GM10266 (cell line): ENCODE data around the gene UNC93A.
"Not testable (repeated sequence)": the region's sequence is repeated elsewhere in the genome, so short reads cannot be mapped to it uniquely, and the experiment has no call there.

Experiments
- DNase-seq: peaks from one replicate; pipeline ENCODE4 v3.0.0; 2012; ENCODE audit errors: extremely low spot score
- CTCF ChIP-seq: IDR thresholded peaks from 2 replicates; pipeline ENCODE4 v1.5.1; 2012; ENCODE audit warnings: mild to moderate bottlenecking, low read depth; ENCODE audit not compliant: control insufficient read depth, insufficient read depth; ENCODE audit errors: missing control alignments

Gene UNC93A

GRCh38 chr6:167288591-167289225, 2.4 kb upstream of the UNC93A start:
- TF ChIP-seq CTCF = peak; percentile 28
- not testable (repeated sequence) for DNase-seq

DNA sequence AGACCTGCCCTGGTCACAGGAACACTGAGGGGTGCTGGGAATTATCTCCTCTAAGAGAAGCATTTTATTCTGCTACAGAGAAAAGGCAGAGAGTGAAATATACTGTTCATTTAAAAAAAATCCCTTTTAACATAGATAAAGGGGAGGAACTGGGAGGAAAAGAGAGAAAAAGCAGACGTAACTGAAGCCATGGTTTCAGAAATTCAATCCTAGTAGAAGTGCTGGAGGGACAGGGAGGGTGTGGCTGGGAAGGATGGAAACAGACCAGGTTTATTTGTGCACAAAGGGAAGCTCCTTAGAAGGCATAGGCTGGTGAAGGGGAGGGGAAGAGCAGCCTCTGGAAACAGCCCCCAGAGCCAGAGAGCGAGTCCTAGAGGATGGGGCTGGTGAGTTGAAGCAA, 1.8 kb upstream of the UNC93A start:
- DNase-seq = not testable (repeated sequence)

DNA sequence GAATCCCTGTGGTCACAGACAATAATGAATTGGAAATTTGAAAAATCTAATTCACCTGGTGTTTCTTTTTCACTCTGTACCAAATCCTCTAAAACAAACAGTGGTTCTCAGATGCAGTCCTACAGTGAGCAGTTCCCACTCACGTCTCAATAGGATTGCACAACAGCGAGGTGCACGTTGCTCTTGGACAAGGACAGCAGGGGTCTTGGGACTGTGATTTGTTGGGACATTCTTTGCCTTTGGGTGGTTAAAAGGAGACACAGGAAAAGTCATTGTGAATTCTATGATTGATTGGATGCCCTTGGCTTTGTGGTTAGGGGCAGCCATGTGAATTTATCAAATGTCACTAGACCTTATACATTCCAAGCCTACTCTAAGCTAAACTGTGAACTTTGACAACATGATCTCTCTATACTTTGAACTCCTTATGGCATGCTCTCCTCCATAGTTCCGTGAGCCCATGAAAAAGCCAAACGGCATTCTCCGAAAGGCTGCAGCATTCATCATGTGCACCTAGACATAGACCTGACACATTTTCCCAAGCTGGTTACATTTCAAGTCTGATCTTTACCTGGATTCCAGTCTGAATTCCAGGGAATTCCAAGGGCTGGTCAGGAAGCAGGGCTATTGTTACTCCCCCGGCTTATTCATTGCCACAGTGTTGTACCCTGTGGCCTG, 647 bp downstream of the UNC93A start:
- no peak for TF ChIP-seq CTCF
- DNase-seq = no peak

DNA sequence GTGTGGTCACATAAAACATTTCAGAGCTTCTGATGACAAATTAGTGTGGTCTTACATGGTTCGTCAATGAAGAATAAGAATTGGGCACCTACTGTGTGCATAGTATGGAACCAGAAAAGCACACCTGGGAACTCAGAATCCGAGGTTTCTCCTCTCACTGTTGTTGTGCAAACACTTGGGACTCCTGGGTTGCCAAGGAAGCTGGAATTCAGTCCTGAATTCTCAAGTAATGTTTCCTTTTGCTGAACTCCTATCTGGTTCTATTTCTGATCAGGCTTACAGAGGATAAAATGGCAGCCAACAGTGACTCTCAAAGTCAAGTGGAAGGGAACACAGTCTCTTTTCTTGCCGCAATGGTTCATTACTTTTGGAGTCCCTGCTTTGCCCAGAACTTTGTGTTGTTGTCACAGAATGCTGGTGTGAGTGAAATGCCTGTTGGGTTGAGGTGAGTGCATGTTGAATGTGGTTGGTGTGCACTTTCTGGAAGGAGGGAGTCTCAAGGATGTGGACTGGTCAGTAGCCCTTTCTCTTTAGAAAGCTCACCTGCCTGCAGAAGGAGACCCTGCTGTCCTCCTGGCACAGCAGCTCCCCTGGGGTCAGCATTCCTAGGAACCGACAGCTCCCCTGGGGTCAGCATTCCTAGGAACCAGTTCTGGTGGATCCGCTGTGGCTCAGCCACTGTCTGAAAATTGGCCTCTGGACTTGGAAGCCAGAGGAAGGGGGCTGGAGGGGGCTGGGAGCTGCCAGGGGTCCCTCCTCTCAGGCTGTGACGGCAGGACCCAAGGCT, 1.4 kb downstream of the UNC93A start:
- DNase-seq = no peak
- no peak for TF ChIP-seq CTCF

DNA sequence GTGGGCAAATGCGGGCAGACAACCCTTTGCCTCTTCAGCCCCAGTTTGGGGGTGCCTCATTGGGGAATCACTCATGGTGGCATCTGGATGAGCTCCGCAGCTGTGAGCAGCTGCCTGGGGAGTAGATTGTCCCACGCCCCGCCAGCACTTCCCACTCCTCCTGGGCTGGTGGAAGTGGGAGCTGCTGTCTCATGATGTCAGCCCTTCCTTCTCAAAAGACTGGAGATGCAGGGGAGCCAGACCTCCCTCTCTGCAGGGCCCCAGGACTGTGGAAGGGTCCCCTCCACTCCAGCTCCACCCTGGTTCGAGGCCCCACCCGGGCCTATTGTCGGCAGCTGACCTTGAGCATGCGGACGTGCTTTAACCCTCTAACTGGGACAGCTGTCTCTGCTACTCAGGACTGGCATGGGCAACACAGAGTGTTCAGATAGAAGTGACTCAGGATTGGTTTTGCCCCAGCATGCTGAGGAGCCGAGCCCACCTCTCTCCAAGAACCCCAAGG, 2.0 kb downstream of the UNC93A start:
- DNase-seq = no peak
- no peak for TF ChIP-seq CTCF

DNA sequence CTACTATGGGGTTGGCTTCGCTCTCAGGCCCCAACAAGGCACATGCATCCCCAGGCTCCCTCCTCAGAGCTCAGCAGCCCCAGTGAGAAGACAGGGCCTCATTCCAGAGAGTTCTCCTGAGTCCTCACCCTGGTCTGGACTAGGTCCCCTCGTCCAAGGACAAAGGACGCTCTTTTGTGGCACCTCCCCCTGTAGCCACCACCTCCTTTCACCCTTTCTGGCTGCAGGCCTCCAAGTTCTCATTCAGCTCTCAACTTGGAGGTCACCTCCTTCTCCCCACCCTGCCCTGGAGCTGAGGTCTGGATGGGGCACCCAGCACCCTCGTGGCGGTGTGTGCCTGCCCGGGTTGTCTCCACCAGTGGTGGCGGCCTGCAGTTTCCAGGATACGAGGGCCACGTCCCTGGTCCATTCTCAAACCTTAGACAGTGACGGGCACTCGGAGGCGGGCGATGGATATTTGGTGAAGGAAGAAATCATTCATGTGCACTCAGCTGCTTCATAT, 2.5 kb downstream of the UNC93A start:
- TF ChIP-seq CTCF = no peak
- DNase-seq = no peak

DNA sequence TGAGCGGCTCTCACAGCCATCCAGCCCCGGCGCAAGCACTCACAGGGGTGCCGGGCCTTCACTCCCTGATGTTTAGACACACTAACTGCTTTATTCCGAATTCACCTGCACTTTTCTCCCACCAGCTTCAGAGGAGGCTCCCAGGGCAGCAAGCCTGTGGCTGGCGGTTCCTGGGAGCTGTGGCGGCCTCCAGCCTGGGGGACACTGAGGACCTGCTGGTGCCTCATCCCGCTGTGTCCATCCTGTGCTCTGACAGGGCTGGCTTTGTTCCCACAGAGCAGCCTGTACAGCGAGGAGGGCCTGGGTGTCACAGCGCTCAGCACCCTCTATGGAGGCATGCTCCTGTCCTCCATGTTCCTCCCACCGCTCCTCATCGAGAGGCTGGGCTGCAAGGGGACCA, 3.1 kb downstream of the UNC93A start:
- TF ChIP-seq CTCF = no peak
- no peak for DNase-seq
